ENCODE results near the gene IMP4.
A peak's percentile ranks its signal among the peaks of the same experiment; 100 is the strongest.

IMP4 gene

GRCh38 chr2:130358420-130359350 is 16.0 kb downstream of the IMP4 start:
- no peak for DNase-seq

GRCh38 chr2:130359466-130359865 is 16.8 kb downstream of the IMP4 start:
- no peak for DNase-seq

GRCh38 chr2:130363479-130363878 is 20.8 kb downstream of the IMP4 start:
- no peak for DNase-seq

DNA sequence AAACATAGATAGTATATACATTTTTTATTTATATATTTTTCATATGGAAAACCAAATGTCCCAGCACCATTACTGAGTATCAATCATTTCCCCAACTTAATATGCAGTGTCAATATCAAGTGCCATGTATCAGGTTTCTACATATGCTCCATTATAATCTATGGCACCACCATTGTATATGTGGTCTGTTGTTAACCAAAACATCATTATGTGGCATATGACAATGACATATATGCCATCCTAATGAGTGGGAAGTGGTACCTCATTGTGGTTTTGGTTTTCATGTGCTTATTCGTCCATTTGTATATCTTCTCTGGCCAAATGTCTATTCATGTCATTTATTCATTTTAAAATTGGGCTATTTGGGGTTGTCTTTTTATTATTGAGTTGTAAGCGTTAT is 22.4 kb downstream of the IMP4 start:
- DNase-seq: no peak

GRCh38 chr2:130365963-130366362 is 23.3 kb downstream of the IMP4 start:
- no peak for DNase-seq

- no peak for DNase-seq
Observed at GRCh38 chr2:130366720-130367119, 24.0 kb downstream of the IMP4 start.

GRCh38 chr2:130368786-130369185 is 26.1 kb downstream of the IMP4 start:
- DNase-seq: no peak

DNA sequence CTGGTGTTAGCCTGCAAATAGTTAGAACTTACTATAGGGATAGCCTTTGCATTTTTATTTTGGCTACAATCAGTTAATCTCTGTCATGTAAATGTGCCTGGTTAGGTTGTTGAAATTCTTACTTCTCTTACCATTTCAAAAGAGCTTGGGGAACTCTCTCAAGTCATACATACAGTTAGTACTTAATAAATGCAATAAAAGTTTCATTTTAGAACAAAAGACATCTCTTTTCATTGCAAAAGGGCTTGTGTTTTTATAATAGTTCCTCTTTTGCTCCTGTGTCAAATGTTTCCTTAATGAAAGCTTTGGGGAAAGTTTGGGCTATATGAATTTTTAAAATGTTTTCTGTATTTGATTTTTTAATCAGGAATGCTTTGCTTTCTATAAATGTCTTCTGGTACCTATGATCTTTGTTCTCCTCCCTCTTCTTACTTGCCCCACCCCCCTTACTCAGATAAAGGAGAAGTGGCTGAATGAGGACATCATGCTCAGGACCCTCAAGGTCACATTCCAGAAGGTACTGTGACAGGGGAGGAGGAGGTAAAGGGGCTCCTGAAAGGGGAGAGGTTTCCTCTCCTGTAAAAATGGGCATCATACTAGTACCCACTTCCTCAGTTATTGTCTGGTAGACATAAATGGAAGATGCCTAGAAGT is 26.7 kb downstream of the IMP4 start:
- DNase-seq: no peak

DNA sequence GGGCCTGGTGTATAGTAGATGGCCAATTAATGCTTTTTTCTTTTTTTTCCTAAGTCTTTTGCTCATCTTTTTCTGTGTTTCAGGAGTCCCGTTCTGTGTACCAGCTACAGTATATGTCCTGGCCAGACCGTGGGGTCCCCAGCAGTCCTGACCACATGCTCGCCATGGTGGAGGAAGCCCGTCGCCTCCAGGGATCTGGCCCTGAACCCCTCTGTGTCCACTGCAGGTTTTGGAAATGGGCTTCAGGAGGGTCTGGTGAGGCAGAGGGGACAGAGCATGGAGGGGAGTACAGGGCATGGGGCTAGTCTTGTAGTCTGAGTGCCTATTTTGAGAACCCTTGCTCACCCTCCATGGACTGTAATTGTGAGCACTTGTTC is 27.3 kb downstream of the IMP4 start:
- DNase-seq: no peak

GRCh38 chr2:130370490-130370889 is 27.8 kb downstream of the IMP4 start:
- no peak for DNase-seq

- DNase-seq: no peak
Observed at GRCh38 chr2:130371723-130372054, 29.0 kb downstream of the IMP4 start.

GRCh38 chr2:130372055-130372832 is 29.5 kb downstream of the IMP4 start:
- DNase-seq: peak; percentile 69

DNA sequence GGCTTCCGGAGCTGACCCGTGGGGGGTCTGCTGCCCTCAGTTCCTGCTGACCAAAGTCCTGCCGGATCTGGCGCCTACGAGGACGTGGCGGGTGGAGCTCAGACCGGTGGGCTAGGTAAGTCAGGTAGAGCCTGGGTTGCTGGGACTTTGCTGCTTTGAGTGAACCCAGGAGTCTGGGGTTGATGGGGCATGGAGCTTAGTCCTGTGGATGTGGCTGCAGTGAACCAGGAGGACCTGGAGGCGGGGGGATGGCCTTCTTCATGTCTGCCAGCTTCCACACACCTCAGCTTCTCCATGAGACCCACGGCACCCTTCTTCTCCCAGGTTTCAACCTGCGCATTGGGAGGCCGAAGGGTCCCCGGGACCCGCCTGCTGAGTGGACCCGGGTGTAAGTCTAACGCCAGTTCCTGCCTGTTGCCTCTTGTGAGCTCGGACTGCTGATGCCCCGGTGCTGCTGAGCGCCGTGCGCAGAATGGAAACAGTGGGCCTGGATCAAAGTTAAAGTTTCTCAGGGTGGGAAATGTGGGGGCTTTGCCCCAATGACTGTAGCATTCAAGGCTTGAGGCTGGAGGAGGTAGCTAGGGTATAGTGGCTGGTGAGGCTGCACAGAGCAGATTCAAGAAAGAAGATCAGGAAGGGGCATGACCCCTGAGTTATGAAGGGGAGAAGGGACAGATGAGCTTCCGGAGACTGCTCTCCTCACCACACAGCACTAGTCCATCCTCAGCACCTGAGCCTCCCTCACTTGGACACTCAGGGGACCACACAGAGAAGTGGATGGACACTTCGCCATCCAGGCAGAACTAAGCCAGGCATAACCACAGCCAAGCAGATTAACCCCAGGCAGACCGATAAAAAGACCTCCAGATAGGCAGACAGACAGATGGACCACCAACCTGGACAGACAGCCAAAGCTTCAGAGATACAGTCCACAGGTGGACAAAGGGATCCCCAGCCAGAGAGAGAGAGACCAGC is 30.4 kb downstream of the IMP4 start:
- no peak for DNase-seq

DNA sequence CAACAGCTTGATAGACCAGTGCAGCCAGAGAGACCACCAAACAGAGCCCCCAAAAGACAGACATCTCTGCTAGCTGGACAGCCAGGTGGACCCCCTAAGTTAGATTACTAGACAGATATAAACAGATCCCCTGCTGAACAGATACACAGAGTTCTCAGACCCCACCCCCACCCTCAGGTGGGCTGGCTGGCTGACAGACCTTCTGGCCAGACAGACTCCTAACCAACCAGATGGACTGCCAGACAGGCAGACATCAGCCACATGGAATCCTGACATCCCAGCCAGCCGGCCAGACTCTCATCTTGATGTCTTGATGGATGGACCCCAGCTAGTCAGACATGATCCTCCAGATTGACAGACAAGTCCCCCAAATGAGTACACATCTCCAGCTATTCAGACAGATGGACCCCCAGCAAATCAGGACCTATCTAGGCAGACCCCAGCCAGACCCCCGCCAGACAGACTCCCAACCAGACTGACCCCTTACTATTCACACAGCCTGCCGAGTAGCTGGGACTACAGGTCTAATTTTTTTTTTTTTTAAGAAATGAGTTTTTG is 31.2 kb downstream of the IMP4 start:
- DNase-seq: no peak

GRCh38 chr2:130374587-130375290 is 32.0 kb downstream of the IMP4 start:
- no peak for DNase-seq

- DNase-seq: no peak
Observed at GRCh38 chr2:130375291-130376266, 32.9 kb downstream of the IMP4 start.

- no peak for DNase-seq
Observed at GRCh38 chr2:130376433-130377293, 34.0 kb downstream of the IMP4 start.

- DNase-seq: no peak
Observed at GRCh38 chr2:130377491-130377890, 34.8 kb downstream of the IMP4 start.

DNA sequence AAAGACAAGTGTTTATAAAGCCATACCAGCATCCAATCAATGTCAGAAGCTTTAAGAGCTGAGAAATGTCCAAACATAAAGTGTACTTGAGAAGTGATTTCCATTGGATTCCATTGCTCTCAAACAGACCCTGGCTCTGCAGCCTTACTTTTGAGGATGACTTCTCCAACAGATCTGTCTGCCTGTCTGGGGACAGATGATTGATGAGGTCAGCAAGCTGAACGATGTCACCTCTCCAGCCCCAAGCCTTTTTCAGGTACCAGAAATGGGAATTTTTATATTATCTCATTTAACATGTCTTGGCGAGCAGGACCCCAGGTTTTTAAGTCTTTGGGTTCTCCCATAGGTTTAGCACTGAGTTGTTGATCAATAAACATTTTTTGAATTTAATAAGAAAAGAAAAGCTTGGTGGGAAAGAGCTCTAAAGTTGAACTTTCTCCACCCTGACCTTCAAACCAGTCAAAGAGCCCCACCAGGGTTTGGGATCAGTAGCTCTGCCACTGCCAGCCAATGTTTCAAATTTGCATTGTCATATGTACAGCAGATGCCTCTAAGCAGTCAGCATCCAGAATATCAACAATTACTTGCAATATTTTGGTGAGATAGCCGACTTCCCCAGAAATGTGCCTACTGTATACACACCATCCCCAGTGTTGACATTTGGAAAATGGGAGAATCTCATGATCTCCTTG is 35.7 kb downstream of the IMP4 start:
- no peak for DNase-seq
